Urinary bladder (tissue), 4 donors: ENCODE results near the gene SPA17. TPM values are rescaled to one million over a fixed set of nuclear protein-coding genes. Genes with fewer than 3 reads are reported as not detected.
A peak's percentile ranks its signal among the peaks of the same experiment; 100 is the strongest.

Experiments
- DNase-seq: peaks from one replicate; pipeline ENCODE4 v3.0.0-alpha.2; 2015; ENCODE audit errors: extremely low spot score
- H3K27ac ChIP-seq: one replicate; pipeline ENCODE4 v1.5.1; 2013; ENCODE audit warnings: low read depth, mild to moderate bottlenecking, moderate library complexity
- H3K36me3 ChIP-seq: one replicate; pipeline ENCODE4 v1.6.1; 2013; ENCODE audit warnings: mild to moderate bottlenecking, moderate library complexity; ENCODE audit not compliant: insufficient read depth
- H3K4me1 ChIP-seq: one replicate; pipeline ENCODE4 v1.6.1; 2013; ENCODE audit warnings: mild to moderate bottlenecking, moderate library complexity; ENCODE audit not compliant: insufficient read depth
- H3K4me3 ChIP-seq: one replicate; pipeline ENCODE4 v1.5.1; 2013; ENCODE audit warnings: low read depth, low read length
- WGBS: extraction: QIAGEN DNeasy Blood & Tissue Kit; methylation state at CpG from one replicate; pipeline ENCODE4 v1.1.7; 2013; 5-methylcytosine and 5-hydroxymethylcytosine counted together
- polyA plus RNA-seq: library from polyadenylated mRNA; stranded (reverse); fragments of 200-250 nt; gene quantifications from one replicate; pipeline ENCODE4 v1.2.3, GENCODE V29; 2013
- small RNA-seq: library from RNA; depleted of rRNA; stranded (forward); fragments of <200 nt; gene quantifications from one replicate; pipeline ENCODE3, GENCODE V24; 2014
- total RNA-seq: library from RNA; depleted of rRNA; stranded (reverse); fragments of >200 nt; gene quantifications from one replicate; pipeline ENCODE4 v1.2.3, GENCODE V29; 2014
- donor health status: healthy with polysubstance abuse.
- donor health status: healthy.

SPA17 gene
- total and polyA plus RNA-seq, 2 donors, result 4.4 to 5.7 TPM

DNA sequence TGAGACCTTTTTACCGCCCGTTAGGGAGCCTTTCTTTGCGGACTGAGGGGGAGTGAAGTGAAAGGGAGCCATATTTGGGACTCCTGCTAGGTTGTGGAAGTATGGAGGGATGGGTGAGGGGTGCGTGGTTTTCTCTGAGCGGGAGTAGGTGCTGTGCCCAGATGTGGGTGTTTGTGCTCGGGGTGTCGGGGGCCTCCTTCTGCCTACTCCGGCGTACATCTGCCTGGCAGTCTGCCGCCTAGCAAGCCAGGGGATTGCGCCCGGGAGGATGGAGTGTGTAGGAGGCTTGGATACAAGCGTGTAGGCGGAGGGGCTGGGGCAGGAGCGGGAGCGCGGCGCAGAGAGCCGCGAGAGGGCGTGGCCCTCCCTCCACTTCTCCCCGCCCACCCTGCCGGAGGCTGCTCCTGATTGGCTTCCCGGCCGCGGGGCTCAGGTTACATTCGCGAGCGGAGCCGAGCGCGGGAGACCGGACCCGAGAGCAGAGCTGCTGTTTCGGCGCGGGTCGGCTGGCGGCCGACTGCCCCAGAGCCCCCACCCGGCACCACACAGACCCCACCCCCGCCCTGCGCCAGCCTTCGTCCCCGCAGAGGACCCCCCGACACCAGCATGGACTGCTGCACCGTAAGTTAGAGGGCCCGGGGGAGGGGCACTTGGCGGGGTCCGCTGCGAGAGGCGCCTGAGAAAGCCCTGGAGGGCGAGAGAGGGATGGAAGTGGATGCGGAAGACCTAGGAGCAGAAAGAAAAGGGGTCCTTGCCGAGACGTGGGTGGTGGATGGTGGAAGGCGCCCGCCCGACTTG lies 66.0 kb downstream of the SPA17 start, which contains the start of gene NRGN:
Gene NRGN (plus strand): TSS at position 464 of the 798 bp plus-strand sequence. CDS start 143 bp downstream, at position 607.
- H3K27ac ChIP-seq, result no peak within 1 kb of the TSS
- H3K36me3 ChIP-seq, result no peaks in the 10 kb centered on the region
- peak within 1 kb of the TSS; percentile 49 for H3K4me3 ChIP-seq
- peak; percentile 83 for DNase-seq
- no peaks in the 10 kb centered on the region for H3K4me1 ChIP-seq
- 1% methylated on average over 59 of the region's 59 CpGs for WGBS

DNA sequence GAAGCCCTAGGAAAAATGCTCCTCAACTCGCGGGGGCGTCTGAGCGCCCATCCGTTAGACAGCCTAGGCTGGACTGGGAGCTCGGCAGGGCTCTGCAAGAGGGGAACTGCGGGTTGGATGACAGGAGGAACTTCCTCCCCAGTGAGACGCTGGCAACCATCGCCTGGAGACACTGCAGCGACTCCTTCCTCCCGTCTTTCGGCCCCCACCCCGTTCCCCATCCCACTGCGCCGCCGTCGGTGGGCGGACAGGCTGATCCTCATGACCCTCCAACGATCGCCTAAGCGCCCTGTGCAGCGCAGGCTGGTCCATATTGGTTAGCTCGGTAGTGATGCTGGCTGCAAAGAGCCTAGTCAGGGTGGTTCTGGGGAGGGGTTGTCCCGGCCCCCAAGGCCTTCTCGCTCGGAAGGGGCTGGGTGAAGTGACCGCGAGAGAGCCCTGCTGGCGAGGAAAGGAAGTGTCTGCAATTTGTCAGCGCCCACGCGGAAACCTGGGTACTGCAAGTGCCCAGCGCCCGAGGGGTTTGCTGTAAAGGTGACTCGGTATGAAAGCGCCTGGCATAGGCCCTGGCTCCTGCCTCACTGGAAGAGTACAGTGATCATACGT lies 66.7 kb downstream of the SPA17 start:
- Histone ChIP-seq H3K4me1 (no peaks in the 10 kb centered on the region), H3K27ac (no peak overlapping the region), H3K36me3 (no peaks in the 10 kb centered on the region), H3K4me3 (peak overlapping the region; percentile 49)
- WGBS, result 2% methylated on average over 37 of the region's 37 CpGs
- DNase-seq, result no peak

DNA sequence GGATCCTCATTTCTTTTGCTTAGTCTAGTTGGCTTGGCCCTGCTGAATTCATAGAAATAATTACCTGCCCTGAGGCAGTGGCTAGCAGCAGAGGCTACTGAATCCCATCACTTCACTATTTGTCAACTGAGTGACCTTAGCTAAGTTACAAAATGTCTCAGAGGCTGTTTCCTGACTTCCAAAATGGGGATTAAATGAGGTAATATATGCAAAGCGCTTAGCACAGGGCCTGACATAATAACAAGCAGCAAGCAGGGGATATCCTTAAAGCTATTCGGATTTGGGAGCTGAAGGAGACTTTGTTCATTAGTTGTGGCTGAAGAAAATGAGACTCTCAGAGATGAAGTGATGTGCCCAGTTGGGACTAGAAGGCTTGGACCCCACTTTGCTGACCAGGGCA lies 68.9 kb downstream of the SPA17 start:
- H3K27ac ChIP-seq, result no peak overlapping the region
- WGBS, result 52% methylated on average over 2 of the region's 2 CpGs
- H3K4me1 ChIP-seq, result no peaks in the 10 kb centered on the region
- H3K36me3 ChIP-seq, result no peaks in the 10 kb centered on the region
- no peak for DNase-seq
- no peak overlapping the region for H3K4me3 ChIP-seq

DNA sequence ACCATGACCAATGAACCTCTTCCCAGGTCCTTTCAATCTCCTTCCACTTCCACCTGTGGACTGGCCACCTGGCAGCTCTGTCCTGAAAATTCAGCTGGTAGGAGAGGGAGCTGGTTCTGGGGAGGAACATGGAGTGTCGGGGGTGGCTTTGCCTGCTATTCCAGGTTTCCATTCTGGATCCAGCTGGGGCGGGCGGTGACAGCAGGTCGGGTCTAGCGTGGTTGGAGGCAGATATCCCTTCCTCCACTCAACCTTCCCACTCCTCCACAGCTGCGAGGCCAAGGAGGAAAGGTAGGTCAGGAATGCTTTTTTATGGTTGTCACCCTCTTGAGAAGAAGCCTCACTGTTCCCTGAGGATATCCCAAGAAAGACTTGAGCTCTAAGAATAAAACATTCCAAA lies 69.3 kb downstream of the SPA17 start:
- no peaks in the 10 kb centered on the region for H3K4me1 ChIP-seq
- H3K4me3 ChIP-seq, result no peak overlapping the region
- H3K36me3 ChIP-seq, result no peaks in the 10 kb centered on the region
- no peak for DNase-seq
- 64% methylated on average over 6 of the region's 6 CpGs for WGBS
- H3K27ac ChIP-seq, result no peak overlapping the region

DNA sequence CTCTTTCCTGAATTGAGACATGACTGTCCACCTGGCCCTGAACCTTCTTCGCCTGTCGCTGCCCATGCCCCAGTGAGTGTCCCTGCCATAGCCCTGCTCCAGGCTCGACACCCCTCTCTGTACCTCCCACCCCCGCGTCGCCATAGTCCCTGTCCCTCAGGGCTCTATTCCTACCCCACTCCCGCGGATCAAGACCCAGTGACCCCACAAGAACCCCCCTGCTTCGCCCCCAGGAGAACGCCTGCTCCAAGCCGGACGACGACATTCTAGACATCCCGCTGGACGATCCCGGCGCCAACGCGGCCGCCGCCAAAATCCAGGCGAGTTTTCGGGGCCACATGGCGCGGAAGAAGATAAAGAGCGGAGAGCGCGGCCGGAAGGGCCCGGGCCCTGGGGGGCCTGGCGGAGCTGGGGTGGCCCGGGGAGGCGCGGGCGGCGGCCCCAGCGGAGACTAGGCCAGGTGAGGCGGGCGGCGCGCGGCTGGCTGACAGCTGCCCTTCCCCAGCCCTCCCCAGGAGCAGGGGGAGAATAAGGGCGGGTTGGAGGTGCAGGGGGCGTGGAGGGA lies 71.6 kb downstream of the SPA17 start:
- H3K4me3 ChIP-seq, result no peak overlapping the region
- no peak overlapping the region for H3K27ac ChIP-seq
- no peak for DNase-seq
- 19% methylated on average over 44 of the region's 44 CpGs for WGBS
- H3K4me1 ChIP-seq, result no peaks in the 10 kb centered on the region
- no peaks in the 10 kb centered on the region for H3K36me3 ChIP-seq

DNA sequence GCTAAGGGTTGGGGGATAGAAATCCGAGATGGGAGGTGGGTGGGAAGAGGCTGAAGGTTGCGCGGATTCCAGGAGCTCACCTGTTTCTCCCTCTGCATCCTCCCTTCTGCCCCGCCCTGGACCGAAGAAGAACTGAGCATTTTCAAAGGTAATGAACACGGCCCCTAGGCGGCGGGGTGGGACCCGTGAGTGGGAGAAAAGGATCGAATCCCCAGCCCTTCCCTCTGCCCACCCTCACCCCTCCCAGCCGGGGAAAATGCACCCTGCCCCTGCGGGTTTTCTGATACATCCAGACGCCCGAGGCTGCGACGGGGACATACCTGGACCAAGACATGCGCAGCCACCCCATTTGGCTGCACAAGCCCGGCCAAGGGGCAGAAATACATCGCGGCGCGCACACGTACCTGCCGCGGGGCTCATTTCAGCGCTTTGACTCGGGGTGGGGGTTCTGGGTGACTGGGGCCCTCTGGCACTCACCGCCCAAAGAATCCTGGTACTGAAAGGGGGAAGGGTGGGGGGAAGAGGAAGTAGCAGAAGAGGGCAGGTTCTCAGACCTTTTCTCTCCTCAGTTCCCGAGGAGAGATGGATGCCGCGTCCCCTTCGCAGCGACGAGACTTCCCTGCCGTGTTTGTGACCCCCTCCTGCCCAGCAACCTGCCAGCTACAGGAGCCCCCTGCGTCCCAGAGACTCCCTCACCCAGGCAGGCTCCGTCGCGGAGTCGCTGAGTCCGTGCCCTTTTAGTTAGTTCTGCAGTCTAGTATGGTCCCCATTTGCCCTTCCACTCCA lies 72.3 kb downstream of the SPA17 start:
- H3K36me3 ChIP-seq, result no peaks in the 10 kb centered on the region
- 10% methylated on average over 41 of the region's 41 CpGs for WGBS
- H3K4me1 ChIP-seq, result no peaks in the 10 kb centered on the region
- no peak for DNase-seq
- H3K27ac ChIP-seq, result peak overlapping the region; percentile 26
- peak overlapping the region; percentile 21 for H3K4me3 ChIP-seq

DNA sequence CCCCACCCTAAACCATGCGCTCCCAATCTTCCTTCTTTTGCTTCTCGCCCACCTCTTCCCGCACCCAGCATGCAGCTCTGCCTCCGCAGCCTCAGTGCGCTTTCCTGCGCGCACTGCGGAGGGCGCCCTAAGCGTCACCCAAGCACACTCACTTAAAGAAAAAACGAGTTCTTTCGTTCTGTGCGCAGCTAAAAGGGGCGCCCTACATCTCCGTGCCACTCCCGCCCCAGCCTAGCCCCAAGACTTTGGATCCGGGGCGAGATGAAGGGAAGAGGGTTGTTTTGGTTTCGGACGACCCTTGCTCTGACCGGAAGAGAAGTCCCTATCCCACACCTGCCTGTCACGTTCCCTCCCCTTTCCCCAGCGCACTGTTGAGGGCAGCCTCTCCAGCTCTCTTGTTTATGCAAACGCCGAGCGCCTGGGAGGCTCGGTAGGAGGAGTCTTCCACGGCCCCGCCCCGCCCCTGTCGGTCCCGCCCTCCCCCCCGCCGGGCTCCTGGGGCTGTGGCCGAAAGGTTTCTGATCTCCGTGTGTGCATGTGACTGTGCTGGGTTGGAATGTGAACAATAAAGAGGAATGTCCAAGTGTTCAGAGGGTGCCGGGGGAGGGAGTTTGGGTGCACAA lies 73.0 kb downstream of the SPA17 start:
- 3% methylated on average over 37 of the region's 37 CpGs for WGBS
- Histone ChIP-seq H3K4me3 (peak overlapping the region; percentile 21), H3K27ac (peak overlapping the region; percentile 26), H3K4me1 (no peaks in the 10 kb centered on the region), H3K36me3 (no peaks in the 10 kb centered on the region)
- no peak for DNase-seq

Small RNAs within 50 kb of the gene (small RNA-seq; reads per million reads assigned to genes)
- gene RNA5SP352, result not detected

Other genes starting within 250 kb of the SPA17 start
- not detected for gene OR8B4, start 249.0 kb upstream of the SPA17 start, total RNA-seq
- gene OR8B4, start 249.0 kb upstream of the SPA17 start, polyA plus RNA-seq, result not detected
- gene OR8B8, start 228.2 kb upstream of the SPA17 start, total RNA-seq, result not detected
- not detected for gene OR8B8, start 228.2 kb upstream of the SPA17 start, polyA plus RNA-seq
- gene OR8B12, start 130.2 kb upstream of the SPA17 start, total RNA-seq, result not detected
- gene OR8B12, start 130.2 kb upstream of the SPA17 start, polyA plus RNA-seq, result not detected
- gene OR8A1, start 103.9 kb upstream of the SPA17 start, total RNA-seq, result not detected
- not detected for gene OR8A1, start 103.9 kb upstream of the SPA17 start, polyA plus RNA-seq
- not detected for gene PANX3, start 62.5 kb upstream of the SPA17 start, total RNA-seq
- gene PANX3, start 62.5 kb upstream of the SPA17 start, polyA plus RNA-seq, result not detected
- gene TBRG1, start 51.0 kb upstream of the SPA17 start, total RNA-seq, result 25.0 TPM
- 32.8 TPM for gene TBRG1, start 51.0 kb upstream of the SPA17 start, polyA plus RNA-seq
- gene SIAE, start 165 bp upstream of the SPA17 start, total RNA-seq, result 7.8 TPM
- 11.6 TPM for gene SIAE, start 165 bp upstream of the SPA17 start, polyA plus RNA-seq
- 0.37 TPM for gene NRGN, start 66.0 kb downstream of the SPA17 start, total RNA-seq
- gene NRGN, start 66.0 kb downstream of the SPA17 start, polyA plus RNA-seq, result 5.1 TPM
- gene VSIG2, start 78.4 kb downstream of the SPA17 start, total RNA-seq, result 27.5 TPM
- gene VSIG2, start 78.4 kb downstream of the SPA17 start, polyA plus RNA-seq, result 36.4 TPM
- 13.3 TPM for gene ESAM, start 88.4 kb downstream of the SPA17 start, total RNA-seq
- 66.2 TPM for gene ESAM, start 88.4 kb downstream of the SPA17 start, polyA plus RNA-seq
- gene MSANTD2, start 126.5 kb downstream of the SPA17 start, total RNA-seq, result 28.8 TPM
- gene MSANTD2, start 126.5 kb downstream of the SPA17 start, polyA plus RNA-seq, result 8.7 TPM
- gene ROBO3, start 191.5 kb downstream of the SPA17 start, total RNA-seq, result 18.0 TPM
- 18.1 TPM for gene ROBO3, start 191.5 kb downstream of the SPA17 start, polyA plus RNA-seq
- 19.7 TPM for gene ROBO4, start 224.0 kb downstream of the SPA17 start, total RNA-seq
- gene ROBO4, start 224.0 kb downstream of the SPA17 start, polyA plus RNA-seq, result 13.5 TPM
- gene HEPN1, start 245.3 kb downstream of the SPA17 start, total RNA-seq, result not detected
- gene HEPN1, start 245.3 kb downstream of the SPA17 start, polyA plus RNA-seq, result not detected